GM18867 (cell line): ENCODE measurements around the gene PUM2.
"Not testable (repeated sequence)": the region's sequence is repeated elsewhere in the genome, so short reads cannot be mapped to it uniquely, and the experiment has no call there.

ENCODE experiments used
- ATAC-seq: cut with Tn5 transposase; IDR thresholded peaks from one replicate; pipeline ENCODE4 v1.9.1; 2021; ENCODE audit warnings: mild to moderate bottlenecking, moderate library complexity; ENCODE audit not compliant: unreplicated experiment

The PUM2 gene

GRCh38 chr2:20350753-20351554, at the start of gene PUM2:
TSS of gene PUM2 (minus strand) at chr2:20350844. CDS start at chr2:20327360, 23,484 bp downstream.
- peak; percentile 87 for ATAC-seq

- no peak for ATAC-seq
Observed at GRCh38 chr2:20400306-20400705, 49.7 kb upstream of the PUM2 start.

GRCh38 chr2:20398956-20399567, 48.4 kb upstream of the PUM2 start:
- no peak for ATAC-seq

- ATAC-seq = no peak
Observed at GRCh38 chr2:20397811-20398447, 47.3 kb upstream of the PUM2 start.

- ATAC-seq = no peak
Observed at GRCh38 chr2:20396356-20397000, 45.8 kb upstream of the PUM2 start.

GRCh38 chr2:20393986-20394385, 43.3 kb upstream of the PUM2 start:
- no peak for ATAC-seq

- ATAC-seq = no peak
Observed at GRCh38 chr2:20391951-20392699, 41.5 kb upstream of the PUM2 start.

- no peak for ATAC-seq
Observed at GRCh38 chr2:20390524-20391123, 40.0 kb upstream of the PUM2 start.

GRCh38 chr2:20384953-20385352, 34.3 kb upstream of the PUM2 start:
- no peak for ATAC-seq

GRCh38 chr2:20382965-20383810, 32.5 kb upstream of the PUM2 start:
- no peak for ATAC-seq

- ATAC-seq = no peak
Observed at GRCh38 chr2:20381457-20381856, 30.8 kb upstream of the PUM2 start.

GRCh38 chr2:20378891-20379519, 28.4 kb upstream of the PUM2 start:
- ATAC-seq = no peak

- ATAC-seq = no peak
Observed at GRCh38 chr2:20378341-20378740, 27.7 kb upstream of the PUM2 start.

GRCh38 chr2:20377741-20378140, 27.1 kb upstream of the PUM2 start:
- no peak for ATAC-seq

GRCh38 chr2:20374982-20375381, 24.3 kb upstream of the PUM2 start:
- ATAC-seq = not testable (repeated sequence)

- ATAC-seq = no peak
Observed at GRCh38 chr2:20372896-20373640, 22.4 kb upstream of the PUM2 start.

- ATAC-seq = no peak
Observed at GRCh38 chr2:20371323-20372025, 20.8 kb upstream of the PUM2 start.

- ATAC-seq = no peak
Observed at GRCh38 chr2:20370191-20370590, 19.5 kb upstream of the PUM2 start.
